Gastroesophageal sphincter (tissue), 4 donors: ENCODE measurements around the gene LIPE. TPM values are rescaled to one million over a fixed set of nuclear protein-coding genes. Genes with fewer than 3 reads are reported as not detected.

Experiments used
- ATAC-seq: fragments of 150-250 bp; one replicate; pipeline ENCODE4 v1.9.1; 2016; ENCODE audit warnings: mild to moderate bottlenecking, moderate library complexity
- H3K27ac ChIP-seq, 4 donors: fragments of 200-600 bp; sonication (generic) in 3 of 4; 1 replicate in 3 of 4; 2 replicates in 1 of 4; pipeline ENCODE4 v1.5.1; 2016 to 2019
- H3K27me3 ChIP-seq: fragments of 200-600 bp; sonication (generic); one replicate; pipeline ENCODE4 v1.5.1; 2019
- H3K36me3 ChIP-seq, 2 donors: fragments of 200-600 bp; sonication (generic); one replicate each; pipeline ENCODE4 v1.5.1; 2019; ENCODE audit warnings: control low read depth in 1 of 2
- H3K4me1 ChIP-seq, 3 donors: fragments of 200-600 bp; sonication (generic); 1 replicate in 2 of 3; 2 replicates in 1 of 3; pipeline ENCODE4 v1.5.1; 2016 to 2019; ENCODE audit warnings: control low read depth in 2 of 3
- H3K4me3 ChIP-seq, 2 donors: fragments of 200-600 bp; sonication (generic); one replicate each; pipeline ENCODE4 v1.5.1; 2019; ENCODE audit warnings: mild to moderate bottlenecking in 1 of 2, moderate library complexity in 1 of 2
- H3K9me3 ChIP-seq, 3 donors: fragments of 200-600 bp; sonication (generic); one replicate each; pipeline ENCODE4 v1.5.1; 2017 to 2019; ENCODE audit warnings: control low read depth in 2 of 3
- EP300 ChIP-seq: sonication (generic); formaldehyde crosslinking; IDR thresholded peaks from one replicate; pipeline ENCODE4 v1.6.1; 2017; ENCODE audit warnings: antibody characterized with exemption, mild to moderate bottlenecking
- POLR2A ChIP-seq, 2 donors: fragments of 450-650 bp; IDR thresholded peaks; one replicate each; pipeline ENCODE4 v1.6.1; 2017; ENCODE audit warnings: antibody characterized with exemption in 2 of 2, mild to moderate bottlenecking in 2 of 2, moderate library complexity in 1 of 2
- POLR2AphosphoS5 ChIP-seq: sonication (generic); formaldehyde crosslinking; IDR thresholded peaks from one replicate; pipeline ENCODE4 v1.6.1; 2017; ENCODE audit warnings: antibody characterized with exemption
- WGBS, 2 donors: methylation state at CpG; one replicate each; pipeline ENCODE4 v1.1.5; 2018; ENCODE audit warnings: low coverage in 1 of 2; 5-methylcytosine and 5-hydroxymethylcytosine counted together
- total RNA-seq, 4 donors: library from RNA; depleted of rRNA; stranded (reverse); fragments of >200 nt; gene quantifications; one replicate each; pipeline ENCODE4 v1.1.0, GENCODE V29; 2016
- TF ChIP-seq, protein P1 (sequence below), 4 experiments: fragments of 200-600 bp in 2 of 4; fragments of 450-650 bp in 2 of 4; sonication (generic) in 1 of 4; IDR thresholded peaks; one replicate each; pipeline ENCODE4 v1.5.1; 2017 to 2019; ENCODE audit warnings: antibody characterized with exemption in 4 of 4, mild to moderate bottlenecking in 2 of 4, moderate library complexity in 2 of 4

The LIPE gene
- total RNA-seq, 4 donors from 2014 or later = 3.4 to 15.3 (median 6.6) TPM

GRCh38 chr19:42471554-42472249, 44.5 kb upstream of the LIPE start:
- Histone ChIP-seq H3K4me3 (no peak overlapping the region), H3K4me1 (peaks cover 0 to under 1% (median 0%) of the 10 kb centered on the region in 3 donors), H3K9me3 (no peaks in the 10 kb centered on the region), H3K36me3 (no peaks in the 10 kb centered on the region), H3K27me3 (no peaks in the 10 kb centered on the region), H3K27ac (no peak overlapping the region)
- 65 to 70% methylated on average over 5 to 7 of the region's 7 CpGs for WGBS, 2 donors
- no peak for ATAC-seq
- TF ChIP-seq, protein P1, sequence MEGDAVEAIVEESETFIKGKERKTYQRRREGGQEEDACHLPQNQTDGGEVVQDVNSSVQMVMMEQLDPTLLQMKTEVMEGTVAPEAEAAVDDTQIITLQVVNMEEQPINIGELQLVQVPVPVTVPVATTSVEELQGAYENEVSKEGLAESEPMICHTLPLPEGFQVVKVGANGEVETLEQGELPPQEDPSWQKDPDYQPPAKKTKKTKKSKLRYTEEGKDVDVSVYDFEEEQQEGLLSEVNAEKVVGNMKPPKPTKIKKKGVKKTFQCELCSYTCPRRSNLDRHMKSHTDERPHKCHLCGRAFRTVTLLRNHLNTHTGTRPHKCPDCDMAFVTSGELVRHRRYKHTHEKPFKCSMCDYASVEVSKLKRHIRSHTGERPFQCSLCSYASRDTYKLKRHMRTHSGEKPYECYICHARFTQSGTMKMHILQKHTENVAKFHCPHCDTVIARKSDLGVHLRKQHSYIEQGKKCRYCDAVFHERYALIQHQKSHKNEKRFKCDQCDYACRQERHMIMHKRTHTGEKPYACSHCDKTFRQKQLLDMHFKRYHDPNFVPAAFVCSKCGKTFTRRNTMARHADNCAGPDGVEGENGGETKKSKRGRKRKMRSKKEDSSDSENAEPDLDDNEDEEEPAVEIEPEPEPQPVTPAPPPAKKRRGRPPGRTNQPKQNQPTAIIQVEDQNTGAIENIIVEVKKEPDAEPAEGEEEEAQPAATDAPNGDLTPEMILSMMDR (IDR thresholded peaks at IDR 0.05) = no peak
- TF ChIP-seq POLR2A (IDR thresholded peaks at IDR 0.05) = no peak
- TF ChIP-seq POLR2AphosphoS5 = no peak
- TF ChIP-seq EP300 = no peak

DNA sequence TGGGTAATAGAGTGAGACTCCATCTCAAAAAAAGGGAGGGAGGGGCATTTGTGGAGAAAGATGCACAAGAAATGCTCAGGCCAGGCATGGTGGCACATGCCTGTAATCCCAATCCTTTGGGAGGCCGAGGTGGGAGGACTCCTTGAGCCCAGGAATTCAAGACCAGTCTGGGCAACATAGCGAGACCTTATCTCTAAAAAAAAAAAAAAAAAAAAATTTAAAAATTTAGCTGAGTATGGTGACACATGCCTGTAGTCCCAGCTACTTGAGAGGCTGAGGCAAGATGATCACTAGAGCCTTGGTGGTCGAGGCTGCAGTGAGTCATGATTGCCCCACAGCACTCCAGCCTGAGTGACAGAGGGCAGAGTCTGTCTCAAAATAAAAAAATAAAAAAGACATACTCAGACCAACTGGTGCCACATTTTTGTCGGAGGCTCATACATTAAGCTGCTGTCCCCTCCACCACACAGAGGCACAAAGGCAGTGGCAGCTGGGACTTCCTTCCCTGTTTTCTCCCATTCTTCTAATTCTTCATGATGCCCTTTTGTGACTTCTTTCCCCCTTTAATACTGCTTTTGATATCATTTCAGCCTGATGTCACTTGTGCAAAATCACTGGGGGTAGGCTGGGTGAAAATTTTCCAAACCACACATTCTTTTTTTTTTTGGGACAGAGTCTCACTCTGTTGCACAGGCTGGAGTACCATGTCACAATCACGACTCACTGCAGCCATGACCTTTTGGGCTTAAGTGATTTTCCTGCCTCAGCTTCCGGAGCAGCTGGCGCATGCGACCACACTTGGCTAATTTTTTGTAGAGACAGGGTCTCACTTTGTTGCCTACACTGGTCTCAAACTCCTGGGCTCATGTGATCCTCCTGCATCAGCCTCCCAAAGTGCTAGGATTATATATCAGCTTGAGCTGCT, 42.4 kb upstream of the LIPE start:
- no peak for ATAC-seq
- H3K9me3 ChIP-seq = no peaks in the 10 kb centered on the region
- WGBS, 2 donors = 57 to 73% methylated on average over 4 to 7 of the region's 8 CpGs
- peaks cover 0 to 6% (median 0%) of the 10 kb centered on the region in 3 donors for H3K4me1 ChIP-seq
- TF ChIP-seq POLR2AphosphoS5 (no peak), EP300 (no peak), POLR2A (IDR thresholded peaks at IDR 0.05) (no peak)
- no peak overlapping the region for H3K4me3 ChIP-seq
- no peaks in the 10 kb centered on the region for H3K27me3 ChIP-seq
- no peak overlapping the region for H3K27ac ChIP-seq
- H3K36me3 ChIP-seq = no peaks in the 10 kb centered on the region

DNA sequence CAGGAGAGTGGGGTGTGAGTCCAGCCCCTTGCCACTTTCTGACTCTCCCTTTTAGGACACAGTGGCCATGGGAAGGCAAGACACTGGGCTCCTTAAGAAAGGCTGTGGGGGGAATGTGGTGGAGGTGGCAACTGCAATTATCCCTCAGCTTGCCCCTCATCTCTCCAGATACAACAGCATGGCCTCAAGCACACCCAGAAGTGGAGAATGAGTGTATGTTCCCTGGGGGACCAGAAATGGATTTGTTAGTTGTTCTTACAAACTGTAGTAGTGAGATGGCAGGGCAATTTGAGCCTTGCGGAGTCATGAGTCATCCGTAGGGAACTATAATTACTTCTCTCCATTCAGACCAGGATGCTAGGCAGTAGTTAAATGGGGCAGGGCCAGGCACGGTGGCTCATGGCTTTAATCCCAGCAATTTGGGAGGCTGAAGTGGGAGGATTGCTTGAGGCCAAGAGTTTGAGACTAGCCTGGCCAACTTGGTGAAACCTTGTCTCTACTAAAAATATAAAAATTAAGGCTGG, 41.1 kb upstream of the LIPE start:
- TF ChIP-seq EP300 (no peak), POLR2AphosphoS5 (no peak), POLR2A (IDR thresholded peaks at IDR 0.05) (no peak)
- TF ChIP-seq, protein P1 (IDR thresholded peaks at IDR 0.05) = no peak
- no peak for ATAC-seq
- no peak overlapping the region for H3K4me3 ChIP-seq
- H3K36me3 ChIP-seq = no peaks in the 10 kb centered on the region
- H3K9me3 ChIP-seq = no peaks in the 10 kb centered on the region
- WGBS, 2 donors = 53% methylated on average over 3 of the region's 3 CpGs; no CpG with 5 or more reads in 1 of the 2 donors
- H3K27me3 ChIP-seq = no peaks in the 10 kb centered on the region
- no peak overlapping the region for H3K27ac ChIP-seq
- H3K4me1 ChIP-seq = peaks cover 0 to 6% (median 0%) of the 10 kb centered on the region in 3 donors

- ATAC-seq = no peak
- H3K9me3 ChIP-seq = no peaks in the 10 kb centered on the region
- no peaks in the 10 kb centered on the region for H3K27me3 ChIP-seq
- WGBS, 2 donors = 57 to 58% methylated on average over 3 to 4 of the region's 5 CpGs
- TF ChIP-seq POLR2AphosphoS5 = no peak
- no peak for TF ChIP-seq POLR2A (IDR thresholded peaks at IDR 0.05)
- TF ChIP-seq, protein P1 (IDR thresholded peaks at IDR 0.05) = no peak
- TF ChIP-seq EP300 = no peak
- no peaks in the 10 kb centered on the region for H3K36me3 ChIP-seq
- H3K4me1 ChIP-seq = peaks cover 0 to 6% (median 0%) of the 10 kb centered on the region in 3 donors
- H3K27ac ChIP-seq = no peak overlapping the region
- no peak overlapping the region for H3K4me3 ChIP-seq
Observed at GRCh38 chr19:42467183-42467760, 40.1 kb upstream of the LIPE start.
